H1 (cell line): ENCODE results near the gene NEGR1. TPM values are rescaled to one million over a fixed set of nuclear protein-coding genes. Genes with fewer than 3 reads are reported as not detected.

Source experiments
- BACH1 ChIP-seq: IDR thresholded peaks from 2 replicates; pipeline ENCODE4 v1.6.1; 2012; ENCODE audit warnings: low read length, improper control_type of control experiment
- CBX5 ChIP-seq: fragments of 300-800, 300-1000 bp; sonication (generic); IDR thresholded peaks from 2 replicates; pipeline ENCODE4 v1.7.1; 2016; ENCODE audit warnings: antibody characterized with exemption, low read length, low read depth
- EGR1 ChIP-seq: IDR thresholded peaks from 2 replicates; pipeline ENCODE4 v1.6.1; 2011; ENCODE audit warnings: low read depth, low read length, borderline replicate concordance
- JUND ChIP-seq: IDR thresholded peaks from 2 replicates; pipeline ENCODE4 v1.6.1; 2011; ENCODE audit warnings: mild to moderate bottlenecking, improper control_type of control experiment, low read length
- PHF8 ChIP-seq: fragments of 200-600 bp; sonication (generic); conservative IDR thresholded peaks from 2 replicates; pipeline ENCODE4 v1.7.1; 2012; ENCODE audit warnings: low read depth, mild to moderate bottlenecking, inconsistent platforms, low read length, moderate library complexity
- POLR2AphosphoS5 ChIP-seq: IDR thresholded peaks from 2 replicates; pipeline ENCODE4 v1.6.1; 2011; ENCODE audit warnings: low read depth, low read length
- RAD21 ChIP-seq, 2 experiments: IDR thresholded peaks in 1 of 2; conservative IDR thresholded peaks in 1 of 2; 2 replicates each; pipeline ENCODE4 v1.6.1; 2011; ENCODE audit warnings: low read depth in 2 of 2, low read length in 2 of 2, improper control_type of control experiment in 1 of 2, inconsistent platforms in 1 of 2, mild to moderate bottlenecking in 1 of 2, moderate library complexity in 1 of 2
- TCF12 ChIP-seq: IDR thresholded peaks from 2 replicates; pipeline ENCODE4 v1.6.1; 2011; ENCODE audit warnings: low read depth, mild to moderate bottlenecking, low read length
- polyA plus RNA-seq, 7 experiments: library from polyadenylated mRNA; depleted of rRNA in 3 of 7; stranded (reverse) in 5 of 7; unstranded in 2 of 7; fragments of >200 nt in 5 of 7; fragments of 200-250 nt in 2 of 7; gene quantifications; 1 replicate in 5 of 7; 2 replicates in 1 of 7; 4 replicates in 1 of 7; pipeline versions ENCODE4 v1.2.1 to v1.2.3, GENCODE V29; 2011 to 2013; ENCODE audit warnings: missing spikeins in 2 of 7, mixed read lengths in 2 of 7
- total RNA-seq: library from RNA; stranded (reverse); fragmentation: NEBNext Ultra II Directional; extraction: Animal tissue kit (Norgen Biotek cat#: 25700); gene quantifications from 2 replicates; pipeline ENCODE4 v1.2.1, GENCODE V29; 2021

Gene NEGR1
- total and polyA plus RNA-seq, 2 of the 8 experiments (the other 6 are each of a cell fraction or from before 2014, with no cell fraction given), result 0.71 to 1.3 TPM

- TF ChIP-seq PHF8 (no peak), POLR2AphosphoS5 (no peak), CBX5 (no peak), RAD21 (IDR thresholded peaks at IDR 0.05 in 1 of 2, conservative IDR thresholded peaks at IDR 0.05 in 1 of 2; ENCODE audit: low read depth in 2 of 2, low read length in 2 of 2) (no peak), JUND (no peak), BACH1 (no peak), EGR1 (no peak), TCF12 (no peak)
Observed at GRCh38 chr1:72202761-72203160, 79.6 kb downstream of the NEGR1 start (continued).
